Ovary (tissue), 10 donors: ENCODE data around the gene P4HA1. TPM values are rescaled to one million over a fixed set of nuclear protein-coding genes. Genes with fewer than 3 reads are reported as not detected.

Source experiments
- DNase-seq, 5 donors: peaks; one replicate each; pipeline ENCODE4 v3.0.0-alpha.2; 2019 to 2020
- H3K27ac ChIP-seq, 2 donors: fragments of 200-600 bp; one replicate each; pipeline versions ENCODE4 v1.5.1 to v1.8.0; 2019 to 2022
- H3K27me3 ChIP-seq: fragments of 200-600 bp; one replicate; pipeline ENCODE4 v1.8.0; 2022
- H3K36me3 ChIP-seq: fragments of 200-600 bp; sonication (generic); one replicate; pipeline ENCODE4 v1.5.1; 2019
- H3K4me1 ChIP-seq: one replicate; pipeline ENCODE4 v1.8.1; 2013; ENCODE audit warnings: mild to moderate bottlenecking, moderate library complexity; ENCODE audit not compliant: insufficient read depth
- H3K4me3 ChIP-seq: fragments of 200-600 bp; sonication (generic); one replicate; pipeline ENCODE4 v1.5.1; 2017
- H3K9me3 ChIP-seq, 2 donors: fragments of 200-600 bp in 1 of 2; sonication (generic) in 1 of 2; one replicate each; pipeline versions ENCODE4 v1.5.1 to v1.8.1; 2013 to 2019; ENCODE audit warnings: mild to moderate bottlenecking in 1 of 2, moderate library complexity in 1 of 2
- EP300 ChIP-seq: sonication (generic); formaldehyde crosslinking; IDR thresholded peaks from one replicate; pipeline ENCODE4 v1.6.1; 2017; ENCODE audit warnings: antibody characterized with exemption
- POLR2A ChIP-seq: fragments of 450-650 bp; IDR thresholded peaks from one replicate; pipeline ENCODE4 v1.6.1; 2017; ENCODE audit warnings: antibody characterized with exemption, mild to moderate bottlenecking, moderate library complexity
- WGBS, 3 donors: extraction: QIAGEN DNeasy Blood & Tissue Kit in 1 of 3; methylation state at CpG; one replicate each; pipeline versions ENCODE4 v1.1.5 to v1.1.7; 2013 to 2017; 5-methylcytosine and 5-hydroxymethylcytosine counted together
- intact Hi-C, 4 donors: fragments of 100-400 bp; cut with DNase I; formaldehyde crosslinking; loops; one replicate each; pipeline versions ENCODE4 v1.11.0 to v1.15.1; 2022 to 2023
- long read RNA-seq, 3 donors: library from polyadenylated mRNA in 2 of 3; unstranded in 2 of 3; transcript quantifications; one replicate each; pipeline ENCODE4 v2.0.0 and lab custom pipeline, GENCODE V29; 2021 to 2026
- polyA plus RNA-seq, 2 donors: library from polyadenylated mRNA; stranded (reverse); fragments of 200-250 nt in 1 of 2; fragments of 350-450 nt in 1 of 2; fragmentation: Illumina TruSeq in 1 of 2; extraction: RNeasy Lipid Tissue Mini Kit (QIAGEN cat#74804) in 1 of 2; gene quantifications; one replicate each; pipeline ENCODE4 v1.2.3, GENCODE V29; 2013 to 2014
- total RNA-seq, 7 donors: library from RNA; depleted of rRNA in 2 of 7; stranded (reverse); fragments of >200 nt in 2 of 7; fragmentation: NEBNext Ultra II Directional in 3 of 7; extraction: Animal tissue kit (Norgen Biotek cat#: 25700) in 3 of 7; gene quantifications; one replicate each; pipeline versions ENCODE4 v1.1.0 to v1.2.4, GENCODE V29; 2016 to 2023
- TF ChIP-seq, protein P1 (sequence below), 3 donors: fragments of 450-650 bp in 2 of 3; fragments of 200-600 bp in 1 of 3; IDR thresholded peaks; one replicate each; pipeline versions ENCODE4 v1.5.1 to v1.8.0; 2016 to 2022; ENCODE audit warnings: antibody characterized with exemption in 3 of 3, mild to moderate bottlenecking in 1 of 3
- donor health status: DM: no; HTN: no; CAD: no; lungs with moderate emphysema.
- donor health status: DM: no; HTN: no; CAD: no.
- donor health status: Bipolar disorder and iron deficiency.
- donor health status: DM: yes; HTN: yes; CAD: no.
- donor health status: DM: no; HTN: no; CAD: no.
- donor health status: DM: yes; HTN: yes; CAD: no.

The P4HA1 gene
- total RNA-seq (10 to 100 TPM; 28.3 to 74.9 (median 39.7) TPM), polyA plus RNA-seq (10 to 100 TPM; 20.5 to 44.7 TPM)
- long read RNA-seq, donor 1, transcript P4HA1-202 (15 exons, 2,727 nt): minor isoform, 46 of 135 reads
- long read RNA-seq, donor 1, transcript P4HA1-203 (15 exons, 2,727 nt): major isoform, 50 of 135 reads
- long read RNA-seq, donor 1, partial matches to known transcripts: 17 of 135 reads
- long read RNA-seq, donor 1, other reads (novel, unspliced or antisense): 19 of 135 reads
- long read RNA-seq, donor 2, transcript P4HA1-203 (15 exons, 2,727 nt): major isoform, 6 of 22 reads
- long read RNA-seq, donor 2, partial matches to known transcripts: 13 of 22 reads
- long read RNA-seq, donor 2, other reads (novel, unspliced or antisense): 0 of 22 reads
- long read RNA-seq, donor 3, transcript P4HA1-203 (15 exons, 2,727 nt): minor isoform, 18 of 68 reads
- long read RNA-seq, donor 3, transcript P4HA1-202 (15 exons, 2,727 nt): major isoform, 32 of 68 reads
- long read RNA-seq, donor 3, partial matches to known transcripts: 4 of 68 reads
- long read RNA-seq, donor 3, other reads (novel, unspliced or antisense): 14 of 68 reads

DNA sequence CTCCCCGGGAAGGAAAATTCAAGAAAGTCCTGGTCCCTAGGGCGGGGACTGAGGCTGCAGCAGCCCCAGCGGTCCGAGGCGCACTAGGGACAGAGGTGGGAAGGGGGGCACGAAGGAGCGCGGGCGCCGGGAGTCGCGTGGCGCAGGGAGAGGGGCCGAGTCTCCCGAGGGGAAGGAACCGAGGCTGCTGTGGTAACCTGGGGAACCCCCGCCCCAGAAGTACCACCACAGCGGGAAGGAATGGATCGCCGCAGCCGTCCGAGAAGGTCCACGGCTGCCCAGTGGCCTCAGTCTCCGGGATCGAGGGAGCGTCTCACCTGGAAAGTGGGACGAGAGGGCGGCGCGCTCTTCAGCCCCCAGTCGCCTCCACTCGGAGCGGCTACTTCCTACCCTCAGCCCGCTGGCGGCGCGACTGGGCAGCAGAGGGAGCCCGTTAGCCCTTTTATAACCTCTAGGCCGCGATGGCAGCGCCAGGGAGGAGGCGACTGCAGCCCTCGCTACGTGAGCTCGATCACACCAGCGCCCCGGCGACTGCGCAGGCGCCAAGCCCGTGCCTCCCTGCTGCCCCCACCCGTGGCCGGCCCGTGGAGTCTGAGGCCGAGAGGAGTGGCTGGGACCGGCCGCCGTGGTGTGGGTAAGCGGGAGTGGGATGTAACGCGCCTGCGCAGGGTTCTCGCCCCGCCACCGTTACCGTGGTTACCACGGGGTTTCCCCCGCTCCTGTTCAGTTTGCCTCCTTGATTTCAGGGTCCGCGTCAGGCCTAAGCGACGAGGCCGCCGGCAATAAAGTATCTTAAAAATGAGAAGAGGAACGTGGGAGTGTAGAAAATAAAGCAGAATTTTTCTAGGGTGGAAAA, at the start of gene P4HA1:
Gene P4HA1 (minus strand): TSS at position 418 of the 856 bp plus-strand sequence. CDS start 21,983 bp downstream, outside the sequence.
- Histone ChIP-seq H3K36me3 (no peaks in the 10 kb centered on the region), H3K27me3 (no peaks in the 10 kb centered on the region), H3K4me3 (peak within 1 kb of the TSS; percentile 49), H3K9me3 (no peaks in the 10 kb centered on the region), H3K27ac (peak within 1 kb of the TSS; percentile 97 to 99), H3K4me1 (peaks cover 5% of the 10 kb centered on the region)
- peak; percentile 99 for DNase-seq
- WGBS, 3 donors: 0 to 1% (median 0%) methylated on average over 74 to 75 of the region's 75 CpGs
- TF ChIP-seq POLR2A (peak; percentile 93), EP300 (no peak)
- TF ChIP-seq, protein P1, sequence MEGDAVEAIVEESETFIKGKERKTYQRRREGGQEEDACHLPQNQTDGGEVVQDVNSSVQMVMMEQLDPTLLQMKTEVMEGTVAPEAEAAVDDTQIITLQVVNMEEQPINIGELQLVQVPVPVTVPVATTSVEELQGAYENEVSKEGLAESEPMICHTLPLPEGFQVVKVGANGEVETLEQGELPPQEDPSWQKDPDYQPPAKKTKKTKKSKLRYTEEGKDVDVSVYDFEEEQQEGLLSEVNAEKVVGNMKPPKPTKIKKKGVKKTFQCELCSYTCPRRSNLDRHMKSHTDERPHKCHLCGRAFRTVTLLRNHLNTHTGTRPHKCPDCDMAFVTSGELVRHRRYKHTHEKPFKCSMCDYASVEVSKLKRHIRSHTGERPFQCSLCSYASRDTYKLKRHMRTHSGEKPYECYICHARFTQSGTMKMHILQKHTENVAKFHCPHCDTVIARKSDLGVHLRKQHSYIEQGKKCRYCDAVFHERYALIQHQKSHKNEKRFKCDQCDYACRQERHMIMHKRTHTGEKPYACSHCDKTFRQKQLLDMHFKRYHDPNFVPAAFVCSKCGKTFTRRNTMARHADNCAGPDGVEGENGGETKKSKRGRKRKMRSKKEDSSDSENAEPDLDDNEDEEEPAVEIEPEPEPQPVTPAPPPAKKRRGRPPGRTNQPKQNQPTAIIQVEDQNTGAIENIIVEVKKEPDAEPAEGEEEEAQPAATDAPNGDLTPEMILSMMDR (IDR thresholded peaks at IDR 0.05): peak; percentile 62 to 92 (median 81)
- intact Hi-C loops: loop anchor here in 1 of 4 donors (2.0 kb wide), 1 partner anchor 62 kb away; no protein-coding TSS in a partner anchor

DNA sequence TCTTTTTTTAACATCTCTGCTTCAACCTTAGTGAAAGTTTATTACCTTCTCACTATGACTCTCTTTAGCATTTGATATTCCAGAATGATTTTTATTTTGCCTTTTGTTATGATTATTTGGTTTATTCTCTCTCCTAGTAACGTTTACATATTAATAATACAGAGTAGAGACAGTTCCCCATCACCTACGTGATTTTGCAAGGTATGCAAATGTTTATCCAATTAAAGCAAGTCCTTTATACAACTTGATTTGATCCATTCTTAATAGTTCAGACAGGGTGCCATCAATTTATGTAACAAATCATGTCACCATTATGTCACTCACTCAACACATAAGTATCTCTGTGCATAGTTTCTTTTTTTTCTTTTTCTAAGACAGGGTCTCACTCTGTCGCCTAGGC, 44.9 kb upstream of the P4HA1 start:
- intact Hi-C loops: no loop called here
- 75 to 83% (median 79%) methylated on average over 3 of the region's 3 CpGs for WGBS, 3 donors
- DNase-seq: no peak
- Histone ChIP-seq H3K4me1 (no peaks in the 10 kb centered on the region), H3K27me3 (no peaks in the 10 kb centered on the region), H3K4me3 (no peak overlapping the region), H3K36me3 (no peaks in the 10 kb centered on the region), H3K9me3 (no peaks in the 10 kb centered on the region), H3K27ac (no peak overlapping the region)
- TF ChIP-seq, protein P1 (IDR thresholded peaks at IDR 0.05): no peak
- TF ChIP-seq POLR2A: no peak
- TF ChIP-seq EP300: no peak

DNA sequence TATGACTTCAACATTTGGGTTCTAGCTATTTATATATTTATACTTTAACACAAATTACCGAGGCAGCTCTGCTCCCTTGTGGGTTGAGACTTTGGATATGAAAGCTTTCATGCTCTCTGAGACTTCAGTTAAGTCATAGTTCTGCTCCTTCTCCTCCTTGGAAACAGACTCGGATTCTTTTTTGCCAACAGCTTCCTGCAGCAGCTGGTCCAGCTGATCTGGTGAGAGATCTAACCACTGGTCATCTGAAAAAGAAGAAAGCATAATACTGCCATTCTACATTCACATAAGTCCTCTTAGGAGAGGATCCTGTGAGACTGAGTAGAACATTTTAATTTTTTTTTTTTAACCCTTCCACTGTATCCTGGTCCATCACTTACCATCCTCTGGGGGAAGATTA, 42.6 kb upstream of the P4HA1 start:
- DNase-seq: no peak
- WGBS, 3 donors: 56 to 65% (median 62%) methylated on average over 2 of the region's 2 CpGs
- H3K36me3 ChIP-seq: no peaks in the 10 kb centered on the region
- no peaks in the 10 kb centered on the region for H3K27me3 ChIP-seq
- H3K9me3 ChIP-seq: no peaks in the 10 kb centered on the region
- TF ChIP-seq, protein P1 (IDR thresholded peaks at IDR 0.05): no peak
- no peak for TF ChIP-seq POLR2A
- TF ChIP-seq EP300: no peak
- H3K4me1 ChIP-seq: no peaks in the 10 kb centered on the region
- intact Hi-C loops: no loop called here
- no peak overlapping the region for H3K27ac ChIP-seq
- H3K4me3 ChIP-seq: no peak overlapping the region

DNA sequence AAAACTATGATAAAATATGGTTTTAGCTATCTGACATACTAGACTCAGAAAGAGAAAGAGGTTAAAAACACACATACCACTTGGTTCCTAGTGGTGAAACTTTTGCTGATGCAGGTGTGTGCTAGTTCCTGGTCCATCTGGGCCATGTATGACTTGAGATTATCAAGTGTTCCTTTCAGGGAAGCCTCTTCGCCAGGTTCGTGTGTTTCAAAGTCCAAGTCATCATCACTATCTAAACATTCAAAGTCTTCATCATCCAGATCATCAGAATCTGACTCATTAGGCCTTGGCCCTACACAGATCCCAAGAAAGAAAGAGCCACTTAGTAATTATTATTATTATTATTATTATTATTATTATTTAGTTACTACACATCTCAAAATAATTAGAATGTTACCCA, 40.0 kb upstream of the P4HA1 start:
- no peaks in the 10 kb centered on the region for H3K36me3 ChIP-seq
- no peaks in the 10 kb centered on the region for H3K9me3 ChIP-seq
- 80 to 94% (median 88%) methylated on average over 2 of the region's 2 CpGs for WGBS, 3 donors
- intact Hi-C loops: no loop called here
- H3K27ac ChIP-seq: no peak overlapping the region
- TF ChIP-seq POLR2A (no peak), EP300 (no peak)
- TF ChIP-seq, protein P1 (IDR thresholded peaks at IDR 0.05): no peak
- DNase-seq: no peak
- H3K27me3 ChIP-seq: no peaks in the 10 kb centered on the region
- H3K4me3 ChIP-seq: no peak overlapping the region
- H3K4me1 ChIP-seq: no peaks in the 10 kb centered on the region
